Astrocyte (in vitro differentiated cells and primary cell): ENCODE data around the gene RFPL4AL1. TPM values are rescaled to one million over a fixed set of nuclear protein-coding genes. Genes with fewer than 3 reads are reported as not detected.

Experiments used
- DNase-seq: peaks from one replicate; pipeline ENCODE4 v3.0.0-alpha.2; 2010; ENCODE audit warnings: low read depth
- FAIRE-seq: peaks from 2 replicates; lab custom pipeline; 2011; peaks lifted over from hg19 to GRCh38; lab: Jason Lieb, UNC
- H2AFZ ChIP-seq: 2 replicates; pipeline ENCODE4 v1.6.0; 2012; ENCODE audit warnings: low read depth, low read length, inconsistent platforms
- H3K27ac ChIP-seq: 2 replicates; pipeline ENCODE4 v1.5.1; 2011; ENCODE audit warnings: low read depth, low read length, inconsistent platforms
- H3K27me3 ChIP-seq: 2 replicates; pipeline ENCODE4 v1.6.0; 2011; ENCODE audit warnings: low read length, inconsistent platforms; ENCODE audit not compliant: insufficient read depth
- H3K36me3 ChIP-seq: 2 replicates; pipeline ENCODE4 v1.5.1; 2011; ENCODE audit warnings: low read length, inconsistent platforms; ENCODE audit not compliant: insufficient read depth
- H3K4me1 ChIP-seq: 2 replicates; pipeline ENCODE4 v1.5.1; 2011; ENCODE audit warnings: low read length, inconsistent platforms; ENCODE audit not compliant: insufficient read depth
- H3K4me2 ChIP-seq: 2 replicates; pipeline ENCODE4 v1.6.0; 2012; ENCODE audit warnings: low read length, inconsistent platforms
- H3K4me3 ChIP-seq: 2 replicates; pipeline ENCODE4 v1.5.1; 2011; ENCODE audit warnings: low read depth, mild to moderate bottlenecking, low read length, inconsistent platforms; ENCODE audit not compliant: insufficient read depth
- H3K79me2 ChIP-seq: 2 replicates; pipeline ENCODE4 v1.6.0; 2012; ENCODE audit warnings: mild to moderate bottlenecking, low read length, inconsistent platforms; ENCODE audit not compliant: insufficient read depth
- H3K9ac ChIP-seq: 2 replicates; pipeline ENCODE4 v1.6.0; 2012; ENCODE audit warnings: mild to moderate bottlenecking, low read length, inconsistent platforms
- H3K9me3 ChIP-seq: 2 replicates; pipeline ENCODE4 v1.5.1; 2012; ENCODE audit warnings: low read depth, mild to moderate bottlenecking, low read length, inconsistent platforms; ENCODE audit not compliant: insufficient read depth
- H4K20me1 ChIP-seq: 2 replicates; pipeline ENCODE4 v1.6.0; 2012; ENCODE audit warnings: low read length, inconsistent platforms; ENCODE audit not compliant: insufficient read depth
- H3K27ac Mint-ChIP-seq: one replicate; pipeline ENCODE4 v1.8.0; 2021; ENCODE audit warnings: mild to moderate bottlenecking, mixed read lengths; ENCODE audit not compliant: unreplicated experiment
- H3K27me3 Mint-ChIP-seq: one replicate; pipeline ENCODE4 v1.8.0; 2021; ENCODE audit warnings: low read depth, mixed read lengths; ENCODE audit not compliant: unreplicated experiment
- H3K36me3 Mint-ChIP-seq: one replicate; pipeline ENCODE4 v1.8.0; 2021; ENCODE audit warnings: low read depth, mixed read lengths; ENCODE audit not compliant: unreplicated experiment
- H3K4me1 Mint-ChIP-seq: one replicate; pipeline ENCODE4 v1.8.0; 2021; ENCODE audit warnings: low read depth, mixed read lengths; ENCODE audit not compliant: unreplicated experiment
- H3K4me3 Mint-ChIP-seq: one replicate; pipeline ENCODE4 v1.8.0; 2021; ENCODE audit warnings: mild to moderate bottlenecking, moderate library complexity, mixed read lengths; ENCODE audit not compliant: unreplicated experiment
- H3K9me3 Mint-ChIP-seq: one replicate; pipeline ENCODE4 v1.8.0; 2021; ENCODE audit warnings: mild to moderate bottlenecking, mixed read lengths; ENCODE audit not compliant: unreplicated experiment
- CTCF ChIP-seq: IDR thresholded peaks from 2 replicates; pipeline ENCODE4 v1.5.1; 2011; ENCODE audit warnings: low read depth, mild to moderate bottlenecking, inconsistent platforms, low read length, moderate library complexity; ENCODE audit not compliant: insufficient read depth
- EZH2 ChIP-seq: IDR thresholded peaks from 2 replicates; pipeline ENCODE4 v1.6.1; 2012; ENCODE audit warnings: mild to moderate bottlenecking, low read length, inconsistent platforms; ENCODE audit not compliant: insufficient read depth
- total RNA-seq: library from RNA; stranded (reverse); gene quantifications from 2 replicates; pipeline ENCODE4 v1.2.1, GENCODE V29; 2021

The RFPL4AL1 gene
- total RNA-seq, 1 donor from 2014 or later, result not detected

GRCh38 chr19:55801416-55801815 is 32.5 kb downstream of the RFPL4AL1 start:
- Mint-ChIP-seq H3K27ac (no peak overlapping the region), H3K36me3 (no peaks in the 10 kb centered on the region), H3K4me1 (no peaks in the 10 kb centered on the region), H3K27me3 (no peaks in the 10 kb centered on the region), H3K4me3 (no peak overlapping the region), H3K9me3 (peaks cover 10% of the 10 kb centered on the region)
- H3K4me3 ChIP-seq, result no peak overlapping the region
- H3K27ac ChIP-seq, result no peak overlapping the region
- H3K79me2 ChIP-seq, result no peaks in the 10 kb centered on the region
- no peaks in the 10 kb centered on the region for H4K20me1 ChIP-seq
- TF ChIP-seq CTCF (no peak), EZH2 (no peak)
- no peaks in the 10 kb centered on the region for H3K9me3 ChIP-seq
- no peaks in the 10 kb centered on the region for H3K4me1 ChIP-seq
- no peaks in the 10 kb centered on the region for H3K36me3 ChIP-seq
- FAIRE-seq (no peak), DNase-seq (no peak)
- H3K9ac ChIP-seq, result no peak overlapping the region
- H3K27me3 ChIP-seq, result no peaks in the 10 kb centered on the region
- H3K4me2 ChIP-seq, result no peak overlapping the region
- no peak overlapping the region for H2AFZ ChIP-seq

- Mint-ChIP-seq H3K9me3 (peaks cover 15% of the 10 kb centered on the region), H3K36me3 (no peaks in the 10 kb centered on the region)
- no peak overlapping the region for H3K9ac ChIP-seq
Measured at GRCh38 chr19:55802281-55802680, 33.4 kb downstream of the RFPL4AL1 start.

More at GRCh38 chr19:55802281-55802680, 33.4 kb downstream of the RFPL4AL1 start:
- no peak overlapping the region for H3K4me2 ChIP-seq
- no peaks in the 10 kb centered on the region for H3K79me2 ChIP-seq
- DNase-seq, result no peak
- H3K4me3 ChIP-seq, result no peak overlapping the region
- no peak overlapping the region for H2AFZ ChIP-seq
- no peaks in the 10 kb centered on the region for H3K36me3 ChIP-seq
- FAIRE-seq, result no peak
- H3K4me1 ChIP-seq, result no peaks in the 10 kb centered on the region
- no peaks in the 10 kb centered on the region for H3K27me3 Mint-ChIP-seq
- no peaks in the 10 kb centered on the region for H3K9me3 ChIP-seq
- no peak overlapping the region for H3K4me3 Mint-ChIP-seq
- H3K27me3 ChIP-seq, result no peaks in the 10 kb centered on the region
- H3K27ac Mint-ChIP-seq, result no peak overlapping the region
- no peak for TF ChIP-seq EZH2
- no peak for TF ChIP-seq CTCF
- no peak overlapping the region for H3K27ac ChIP-seq
- no peaks in the 10 kb centered on the region for H4K20me1 ChIP-seq
- H3K4me1 Mint-ChIP-seq, result no peaks in the 10 kb centered on the region
